HG02588 (cell line): ENCODE measurements around the gene UTS2R.
"Not testable (repeated sequence)": the region's sequence is repeated elsewhere in the genome, so short reads cannot be mapped to it uniquely, and the experiment has no call there.

Experiments
- ATAC-seq: cut with Tn5 transposase; IDR thresholded peaks from one replicate; pipeline ENCODE4 v1.9.1; 2021; ENCODE audit warnings: mild to moderate bottlenecking, moderate library complexity; ENCODE audit not compliant: unreplicated experiment

Gene UTS2R

DNA sequence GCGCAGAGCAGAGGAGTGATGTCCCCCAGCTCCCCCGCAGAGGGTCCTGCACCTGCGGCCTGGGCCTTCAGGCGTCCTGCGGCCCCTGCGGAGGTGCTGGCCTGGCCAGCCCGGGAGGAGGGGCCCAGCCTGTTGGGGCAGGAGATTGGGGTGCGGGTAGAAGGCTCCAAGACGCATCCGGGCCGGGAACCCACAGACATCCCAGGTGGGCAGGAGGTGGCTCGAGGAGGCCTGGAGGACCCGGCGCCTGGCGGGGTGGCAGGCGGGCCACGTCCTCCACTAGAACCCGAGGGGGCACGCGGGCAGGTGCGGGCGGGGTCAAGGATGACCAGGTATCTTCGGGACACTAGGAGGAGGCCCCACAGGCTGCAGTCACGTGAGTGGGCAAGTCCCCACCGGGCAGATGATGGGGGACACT, 37.4 kb upstream of the UTS2R start:
- ATAC-seq = no peak

DNA sequence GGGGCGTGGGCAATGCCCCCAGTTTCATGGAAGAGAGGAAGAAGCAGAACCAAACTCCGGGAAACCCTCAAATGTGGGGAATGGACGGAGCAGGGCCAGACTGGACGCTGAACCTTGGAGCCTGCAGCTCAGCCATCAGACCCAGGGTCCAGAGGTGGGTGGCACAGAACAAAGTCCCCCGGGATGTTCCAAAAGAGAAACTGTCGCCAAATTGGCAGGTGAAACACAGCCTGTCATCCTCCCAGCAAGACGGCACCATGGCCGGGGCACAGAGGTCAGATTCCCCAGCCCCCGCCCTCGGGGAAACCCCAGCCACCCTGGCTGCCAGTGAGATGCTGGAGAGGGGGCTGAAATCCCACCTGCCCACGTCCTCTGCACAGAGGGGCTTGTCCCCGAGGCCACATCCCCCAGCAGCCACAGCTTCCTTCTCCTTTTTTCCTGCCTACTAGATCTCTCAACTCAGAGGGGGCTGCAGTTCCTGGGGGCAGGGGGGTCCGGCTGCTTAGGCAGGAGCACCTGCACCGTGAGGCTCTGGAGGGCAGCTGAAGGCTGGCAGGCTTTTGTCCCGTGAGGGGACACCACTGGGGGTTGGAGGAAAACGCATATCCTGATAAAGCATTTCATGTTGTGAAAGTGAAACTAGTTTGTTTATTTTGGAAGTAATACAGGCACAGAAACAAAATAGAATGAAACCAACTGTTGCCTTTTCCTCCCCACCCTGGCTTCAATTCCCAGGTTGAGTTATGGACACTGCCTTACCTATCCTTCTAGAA, 36.8 kb upstream of the UTS2R start:
- no peak for ATAC-seq

DNA sequence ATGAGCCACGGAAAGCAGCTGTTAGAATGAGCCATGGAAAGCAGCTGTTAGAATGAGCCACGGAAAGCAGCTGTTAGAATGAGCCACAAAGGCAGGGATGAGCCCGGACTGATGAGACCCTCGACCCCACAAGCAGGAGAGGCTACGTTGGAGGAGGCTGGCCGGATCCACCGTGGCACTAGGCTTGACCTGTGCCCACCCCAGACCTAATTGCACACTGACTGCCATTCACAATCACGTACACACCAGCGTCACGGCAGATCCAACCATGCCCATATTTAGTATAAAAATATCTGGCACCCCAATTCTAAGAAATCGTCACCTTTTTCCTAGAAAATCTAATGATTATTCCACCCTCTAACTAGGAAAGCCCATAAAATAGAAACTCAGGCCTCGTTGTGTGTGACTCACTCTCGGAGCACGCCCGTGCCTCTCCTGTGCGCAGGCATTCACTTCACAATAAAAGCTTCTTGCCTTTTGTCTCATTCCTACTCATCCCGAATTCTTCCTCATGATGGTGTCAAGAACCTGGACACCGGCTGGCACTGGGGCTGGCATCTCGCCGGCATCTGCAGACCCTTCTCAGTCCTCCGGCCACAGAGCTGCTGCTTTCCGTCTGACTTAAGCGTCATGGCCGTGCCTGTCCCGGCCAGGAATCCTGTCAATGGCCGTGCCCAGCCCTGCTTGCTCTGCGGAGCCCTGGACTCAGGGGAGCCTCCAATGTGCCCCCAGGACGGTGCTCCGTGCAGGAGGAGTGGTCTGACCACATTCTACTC, 32.5 kb upstream of the UTS2R start:
- no peak for ATAC-seq

DNA sequence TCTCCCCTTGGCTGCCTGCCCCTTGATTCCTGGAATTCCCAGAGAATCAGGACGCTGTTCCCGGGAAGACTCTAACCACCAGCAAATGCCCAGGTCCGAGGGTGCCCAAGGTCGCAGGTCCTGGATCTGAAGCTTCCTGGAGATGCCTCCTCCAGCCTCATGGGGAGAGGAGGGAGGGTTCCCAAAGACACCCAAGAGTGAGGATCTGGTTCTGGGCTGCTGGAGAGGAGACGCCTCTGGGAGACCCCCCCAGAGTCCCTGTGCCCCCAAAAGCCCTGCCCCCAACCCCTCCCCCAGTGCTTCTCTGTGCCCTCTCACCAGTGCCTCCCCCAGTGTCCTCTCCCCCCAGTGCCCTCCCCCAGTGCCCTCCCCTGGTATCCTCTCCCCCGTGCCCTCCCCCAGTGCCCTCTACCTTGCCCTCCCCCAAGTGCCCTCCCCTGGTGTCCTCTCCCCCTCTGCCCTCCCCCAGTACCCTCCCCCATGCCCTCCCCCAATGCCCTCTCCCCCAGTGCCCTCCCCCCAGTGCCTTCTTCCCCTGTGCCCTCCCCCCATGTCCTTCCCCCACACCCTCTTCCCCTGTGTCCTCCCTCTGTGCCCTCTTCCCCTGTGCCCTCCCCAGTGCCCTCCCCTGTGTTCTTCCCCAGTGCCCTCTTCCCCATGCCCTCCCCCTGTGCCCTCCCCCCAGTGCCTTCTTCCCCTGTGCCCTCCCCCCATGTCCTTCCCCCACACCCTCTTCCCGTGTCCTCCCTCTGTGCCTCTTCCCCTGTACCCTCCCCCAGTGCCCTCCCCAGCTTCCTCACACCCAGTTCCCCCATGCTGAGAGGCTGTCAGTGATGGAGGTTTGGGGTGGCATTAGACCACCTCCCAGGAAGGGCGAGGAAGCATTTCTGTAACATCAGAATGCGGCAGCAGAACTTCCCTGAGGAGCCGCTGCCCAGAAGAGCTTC, 31.7 kb upstream of the UTS2R start:
- ATAC-seq = no peak

DNA sequence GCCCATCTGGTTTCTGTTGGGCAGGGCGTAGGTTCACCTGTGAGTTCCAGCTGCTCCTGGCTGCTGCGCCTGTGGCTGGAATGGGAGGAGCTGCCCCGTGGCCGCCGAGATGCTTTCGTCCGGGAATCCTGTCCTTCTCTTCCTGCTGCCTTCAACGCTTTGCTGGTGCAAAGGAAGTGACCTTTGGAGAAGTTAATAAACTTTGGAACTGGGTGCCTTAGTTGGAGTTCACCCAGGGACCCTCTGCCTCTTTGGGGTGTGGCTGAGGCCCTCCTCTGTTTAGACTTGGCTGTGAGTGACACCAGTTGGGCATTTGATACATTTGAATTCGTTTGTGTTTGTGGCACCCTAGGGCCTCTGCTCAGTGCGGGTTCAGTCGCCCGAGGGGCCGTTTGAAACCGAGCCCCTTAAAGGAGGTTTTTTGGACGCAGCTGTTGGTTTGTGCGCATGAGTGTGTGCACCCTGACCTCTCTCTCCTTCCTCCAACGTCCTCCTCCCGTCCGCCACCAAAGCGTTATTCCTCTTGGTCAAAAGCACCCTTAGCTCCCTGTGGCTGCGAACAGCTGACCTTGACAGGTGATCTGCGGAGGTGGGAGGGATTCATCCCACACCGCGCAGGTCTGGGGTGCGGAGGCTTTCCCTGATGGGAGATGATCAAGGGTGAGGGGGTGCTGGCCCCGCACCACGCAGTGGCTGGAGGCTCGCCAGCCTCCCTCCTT, 29.0 kb upstream of the UTS2R start:
- ATAC-seq = no peak

DNA sequence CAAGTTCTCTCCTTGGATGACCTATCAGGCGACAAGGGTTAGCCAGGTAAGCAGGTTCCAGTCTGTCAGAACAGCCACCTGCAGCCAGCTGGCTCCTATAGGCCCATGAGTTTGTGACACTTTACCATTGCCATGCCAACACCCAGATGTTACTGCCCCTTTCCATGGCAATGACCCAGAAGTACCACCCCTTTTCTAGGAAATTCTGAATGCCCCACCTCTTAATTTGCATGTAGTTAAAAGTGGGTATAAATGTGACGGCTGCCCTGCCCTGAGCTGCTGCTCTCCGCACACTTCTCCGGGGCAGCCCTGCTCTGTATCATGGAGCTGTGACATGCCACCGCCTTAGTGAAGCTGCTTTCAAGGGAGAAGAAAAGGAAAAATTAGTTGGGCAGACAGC, 28.0 kb upstream of the UTS2R start:
- no peak for ATAC-seq

DNA sequence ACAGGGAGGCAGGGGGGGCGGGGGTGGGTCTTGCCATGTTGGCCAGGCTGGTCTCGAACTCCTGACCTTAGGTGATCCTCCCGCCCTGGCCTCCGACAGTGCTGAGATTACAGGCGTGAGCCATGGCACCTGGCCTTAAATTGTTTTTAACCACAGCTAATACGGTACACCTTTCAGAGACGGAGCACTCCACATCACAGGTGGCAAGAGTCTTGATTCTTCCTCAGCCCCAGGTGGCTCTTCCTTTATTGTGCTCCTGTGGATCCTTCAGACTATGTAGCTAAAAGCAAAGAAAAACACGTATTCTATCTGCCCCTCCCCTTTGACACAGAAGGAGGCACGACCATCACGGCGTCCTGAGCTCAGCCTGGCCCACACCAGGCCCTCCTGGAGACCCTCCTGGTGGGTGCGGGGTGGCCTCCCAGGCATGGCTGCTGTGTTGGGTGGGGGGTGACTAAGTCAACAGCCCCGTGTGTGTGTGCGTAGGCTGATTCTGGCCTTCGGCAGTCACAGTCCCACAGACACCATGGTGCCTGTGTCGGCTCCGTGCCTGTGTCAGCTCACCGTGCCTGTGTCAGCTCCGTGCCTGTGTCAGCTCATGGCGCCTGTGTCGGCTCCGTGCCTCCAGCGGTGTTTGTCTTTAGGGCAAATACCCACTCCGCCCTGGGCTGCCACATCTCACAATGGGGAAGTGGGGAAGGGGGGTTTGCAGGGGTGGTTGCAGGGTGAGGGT, 27.2 kb upstream of the UTS2R start:
- ATAC-seq = no peak

DNA sequence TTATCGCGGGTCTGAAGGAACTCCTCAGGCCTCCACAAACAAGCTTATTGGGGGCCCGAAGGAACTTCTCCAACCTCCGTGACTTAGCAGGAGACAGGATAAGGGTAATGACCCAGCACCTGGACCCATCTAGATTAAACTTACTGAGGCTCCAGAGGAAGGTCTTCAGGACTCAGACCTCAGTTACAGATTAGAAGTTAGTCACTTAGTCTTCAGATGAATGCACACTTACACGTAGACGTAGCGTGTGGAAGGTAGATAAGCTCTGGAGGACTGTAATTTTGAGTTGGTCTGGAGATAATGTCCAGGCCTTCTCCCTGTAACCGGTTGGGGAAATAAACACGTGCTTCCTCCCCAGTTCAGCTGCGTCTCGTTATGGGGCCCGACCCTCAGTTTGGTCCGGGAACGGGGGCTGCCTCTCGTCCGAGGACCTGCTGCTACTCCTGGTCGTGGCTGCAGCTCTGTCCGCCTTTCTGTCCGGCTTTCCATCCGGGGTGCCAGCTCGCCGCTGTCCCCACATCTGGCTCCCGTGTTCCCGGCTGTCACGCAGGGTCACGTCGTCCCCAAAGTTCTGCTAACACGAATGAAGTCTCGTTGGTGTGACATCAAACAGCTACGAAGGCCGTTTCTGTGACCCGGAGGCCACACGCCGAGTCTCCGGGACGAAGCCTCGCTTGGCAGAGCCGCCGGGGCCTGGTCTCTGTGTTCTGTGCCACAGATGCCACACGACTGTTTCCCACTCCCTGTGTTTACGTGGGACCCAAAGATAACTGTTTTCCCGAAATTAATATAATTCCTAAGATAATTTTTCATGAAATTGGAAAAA, 26.2 kb upstream of the UTS2R start:
- no peak for ATAC-seq

DNA sequence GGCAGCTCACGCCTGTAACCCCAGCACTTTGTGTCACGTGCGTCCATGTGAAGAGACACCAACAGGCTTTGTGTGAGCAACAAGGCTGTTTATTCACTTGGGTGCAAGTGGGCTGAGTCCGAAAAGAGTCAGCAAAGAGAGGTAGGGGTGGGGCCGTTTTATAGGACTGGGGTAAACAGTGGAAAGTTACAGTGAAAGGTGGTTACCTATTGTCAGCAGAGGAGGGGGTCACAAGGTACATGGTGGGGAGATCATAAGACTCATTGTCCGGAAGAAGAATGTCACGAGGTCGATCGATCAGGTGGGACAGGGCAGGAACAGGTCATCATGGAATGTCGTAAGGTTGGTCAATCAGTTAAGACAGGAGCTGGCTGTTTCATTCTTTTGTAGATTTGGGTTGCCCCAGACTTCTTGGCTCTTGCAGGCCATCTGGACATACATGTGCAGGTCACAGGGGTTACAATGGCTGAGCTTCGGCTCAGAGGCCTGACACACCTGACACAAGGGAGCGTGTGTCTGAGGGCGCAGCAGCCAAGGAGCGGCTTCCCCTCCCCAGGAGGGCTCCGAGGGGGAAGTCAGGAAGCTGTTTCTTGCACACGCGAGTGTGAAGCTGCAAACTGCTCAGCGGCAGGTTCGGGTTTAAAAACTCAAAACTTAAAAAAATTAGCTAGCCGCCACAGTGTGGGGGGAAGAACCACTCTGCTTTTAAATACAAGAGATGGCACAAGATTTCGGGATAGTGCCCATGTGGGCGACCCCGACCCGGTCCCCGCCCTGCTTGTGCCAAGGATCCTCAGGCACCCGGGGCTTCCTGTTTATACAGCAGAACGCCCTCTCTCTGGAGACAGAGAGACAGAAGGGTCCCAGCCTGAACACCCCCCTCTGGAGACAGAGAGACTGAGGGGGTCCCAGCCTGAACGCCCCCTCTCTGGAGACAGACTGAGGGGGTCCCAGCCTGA, 24.9 kb upstream of the UTS2R start:
- ATAC-seq = no peak

DNA sequence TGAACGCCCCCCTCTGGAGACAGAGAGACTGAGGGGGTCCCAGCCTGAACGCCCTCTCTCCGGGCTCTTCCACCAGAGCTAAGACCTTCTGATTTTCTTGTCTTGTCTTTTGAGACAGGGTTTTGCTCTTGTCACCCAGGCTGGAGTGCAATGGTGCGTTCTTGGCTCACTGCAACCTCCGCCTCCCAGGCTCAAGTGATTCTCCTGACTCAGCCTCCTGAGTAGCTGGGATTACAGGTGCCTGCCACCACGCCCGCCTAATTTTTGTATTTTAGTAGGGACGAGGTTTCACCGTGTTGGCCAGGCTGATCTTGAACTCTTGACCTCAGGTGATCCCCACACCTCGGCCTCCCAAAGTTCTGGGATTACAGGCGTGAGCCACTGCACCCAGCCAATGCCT, 23.6 kb upstream of the UTS2R start:
- ATAC-seq = not testable (repeated sequence)

DNA sequence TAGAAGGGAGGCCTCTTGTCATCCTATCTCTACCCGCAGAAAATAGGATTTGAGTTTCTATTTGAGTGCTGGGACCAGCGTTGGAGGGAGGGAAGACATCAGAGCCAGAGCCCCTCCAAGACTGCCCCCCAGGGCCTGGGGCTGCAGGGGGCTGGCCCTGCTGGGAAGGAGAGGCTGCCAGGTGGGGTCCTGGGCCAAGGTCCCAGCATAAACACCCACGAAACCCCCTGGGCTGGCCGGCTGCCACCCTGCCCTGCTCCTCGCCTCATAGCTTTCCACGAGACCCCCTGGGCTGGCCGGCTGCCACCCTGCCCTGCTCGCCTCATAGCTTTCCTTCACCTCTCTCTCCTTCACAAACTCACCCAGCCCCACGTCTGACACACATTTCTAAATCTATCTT, 23.1 kb upstream of the UTS2R start:
- ATAC-seq = no peak

DNA sequence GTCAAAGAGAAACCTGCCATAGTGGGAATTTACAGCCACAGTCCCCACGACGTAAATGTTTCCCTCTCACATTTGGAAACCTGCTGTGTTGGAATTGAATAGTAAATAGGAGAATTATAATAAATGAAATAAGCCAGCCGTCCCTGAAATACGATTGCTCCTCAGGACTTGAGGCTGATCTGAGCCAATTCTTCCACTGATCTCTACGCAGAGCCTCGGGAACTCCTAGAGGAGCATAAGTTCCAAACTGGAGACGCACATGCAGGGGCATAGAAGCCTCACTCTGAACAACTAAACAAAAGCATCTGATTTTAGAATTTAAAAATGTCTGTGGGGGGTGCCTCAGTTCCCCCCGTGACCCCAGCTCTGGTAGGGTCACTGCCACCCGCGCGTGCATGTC, 22.7 kb upstream of the UTS2R start:
- ATAC-seq = no peak

DNA sequence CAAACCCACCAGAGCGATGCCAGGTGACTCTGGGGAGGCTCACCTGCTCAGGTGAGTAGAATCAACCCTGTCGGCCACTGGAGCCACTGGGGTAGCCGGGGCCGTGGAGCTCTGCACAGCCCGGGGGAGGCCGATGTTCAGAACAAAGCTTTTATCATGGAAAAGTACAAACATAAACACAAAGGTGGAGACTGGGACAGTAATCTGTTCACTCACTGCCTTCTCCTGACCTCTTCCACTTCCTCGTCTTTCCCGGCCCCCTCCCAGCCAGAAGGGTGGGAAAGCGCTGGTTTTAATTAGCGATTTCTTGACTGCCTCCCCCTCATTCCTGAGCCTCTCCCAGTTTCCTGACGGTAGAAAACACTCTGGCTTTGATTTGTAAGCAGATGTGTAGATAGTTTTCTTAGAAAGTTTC, 22.3 kb upstream of the UTS2R start:
- no peak for ATAC-seq

DNA sequence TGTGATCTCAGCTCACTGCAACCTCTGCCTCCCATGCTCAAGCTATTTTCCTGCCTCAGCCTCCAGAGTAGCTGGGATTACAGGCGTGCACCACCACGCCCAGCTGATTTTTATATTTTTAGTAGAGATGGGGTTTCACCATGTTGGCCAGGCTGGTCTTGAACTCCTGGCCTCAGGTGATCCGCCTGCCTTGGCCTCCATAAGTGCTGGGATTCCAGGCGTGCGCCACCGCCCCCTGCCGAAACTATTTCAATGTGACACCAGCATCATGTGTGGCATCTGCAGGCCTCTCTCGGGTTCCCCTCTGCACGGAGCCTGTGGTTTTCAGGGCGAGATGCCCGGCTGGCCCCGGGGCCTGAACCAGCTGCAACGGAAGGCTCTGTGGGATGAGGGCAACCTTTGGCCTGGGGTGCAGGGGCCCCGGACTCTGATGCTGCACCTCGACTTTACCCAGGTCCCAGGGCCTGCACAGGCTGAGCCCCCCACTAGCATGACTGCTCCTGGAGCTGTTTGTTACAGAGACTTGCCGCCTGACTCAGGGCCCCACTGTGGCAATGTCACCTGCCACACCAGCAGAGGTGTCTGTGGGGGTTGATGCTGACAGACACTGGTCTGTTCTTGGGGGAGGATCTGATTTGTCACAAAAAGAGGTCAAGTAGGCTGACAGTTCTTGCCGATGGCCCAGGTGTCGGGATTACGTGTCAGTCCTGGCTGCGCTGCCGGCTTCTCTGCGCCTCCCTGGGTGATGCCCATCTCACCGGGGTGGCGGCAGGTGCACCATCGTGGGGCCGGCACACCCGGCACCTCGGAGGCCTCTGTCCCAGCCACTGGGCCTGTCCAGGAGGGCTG, 21.2 kb upstream of the UTS2R start:
- no peak for ATAC-seq

DNA sequence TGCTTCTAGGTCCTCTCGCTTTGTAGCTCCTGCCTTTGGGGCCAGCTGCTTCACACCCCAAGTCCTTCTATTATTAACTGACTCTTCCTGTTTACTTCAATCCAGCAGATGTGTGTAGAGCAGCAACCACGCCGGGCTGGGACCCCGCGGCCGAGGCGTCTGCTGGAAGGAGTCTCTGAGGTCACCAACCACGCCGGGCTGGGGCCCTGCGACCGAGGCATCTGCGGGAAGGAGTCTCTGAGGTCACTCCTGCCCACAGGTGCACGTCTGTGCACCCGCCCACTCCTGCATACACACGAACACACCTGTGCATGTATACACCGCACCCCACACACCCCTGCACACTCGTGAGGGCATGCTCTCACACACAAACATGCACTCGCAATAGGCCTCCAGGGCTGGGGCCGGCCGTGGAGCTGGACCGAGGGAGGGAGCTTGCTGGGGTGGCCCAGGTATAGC, 20.3 kb upstream of the UTS2R start:
- no peak for ATAC-seq

DNA sequence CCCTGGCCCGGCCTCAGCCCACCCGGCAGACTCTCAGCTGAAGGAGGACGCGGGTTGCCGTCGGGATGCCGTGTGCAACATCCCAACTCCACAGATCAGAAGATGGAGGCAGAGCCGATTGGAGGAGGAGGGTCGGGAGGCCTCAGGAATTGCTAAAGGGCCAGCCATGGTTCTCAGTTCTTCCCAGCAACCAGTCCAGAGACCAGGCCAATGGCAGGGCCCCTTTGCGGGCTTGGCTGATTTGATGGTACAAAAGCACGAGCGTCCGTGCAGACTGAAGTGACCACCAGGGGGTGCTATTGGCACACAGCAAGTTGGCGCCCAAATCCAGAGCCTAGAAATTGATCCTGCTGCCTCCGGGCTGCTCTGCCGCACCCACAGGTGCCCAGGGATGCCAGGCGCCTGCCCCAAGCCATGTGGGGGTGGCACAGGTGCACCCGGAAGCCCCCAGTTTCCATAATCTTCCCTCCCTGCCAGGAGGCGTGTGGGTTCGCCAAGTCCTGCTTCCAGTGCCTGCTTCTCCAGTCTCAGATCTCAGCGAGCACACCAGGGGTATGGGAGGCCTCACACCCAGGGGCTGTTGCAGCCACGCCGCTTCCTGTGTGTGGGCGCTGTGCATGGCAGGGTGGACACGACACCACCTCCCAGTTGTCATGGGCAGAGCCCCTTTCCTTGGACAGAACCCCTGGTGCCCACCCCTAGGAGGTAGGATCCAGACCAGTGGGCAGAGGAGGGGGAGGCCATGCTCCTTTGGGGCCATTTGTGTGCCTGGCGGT, 19.7 kb upstream of the UTS2R start:
- no peak for ATAC-seq
